GM12891 (cell line): ENCODE measurements around the gene ZCCHC7.

ENCODE experiments used
- PAX5 ChIP-seq: IDR thresholded peaks from 2 replicates; pipeline ENCODE4 v1.6.1; 2011; ENCODE audit warnings: low read length, moderate library complexity, mild to moderate bottlenecking; ENCODE audit not compliant: insufficient read depth, severe bottlenecking
- POLR2A ChIP-seq: IDR thresholded peaks from 2 replicates; pipeline ENCODE4 v1.6.1; 2011; ENCODE audit warnings: low read depth, low read length, control low read depth
- POLR2AphosphoS5 ChIP-seq: IDR thresholded peaks from 2 replicates; pipeline ENCODE4 v1.6.1; 2011; ENCODE audit warnings: low read depth, low read length, control low read depth
- SPI1 ChIP-seq: IDR thresholded peaks from 2 replicates; pipeline ENCODE4 v1.6.1; 2011; ENCODE audit warnings: low read depth, low read length, control low read depth
- TAF1 ChIP-seq: IDR thresholded peaks from 2 replicates; pipeline ENCODE4 v1.6.1; 2011; ENCODE audit warnings: low read depth, low read length, control low read depth

DNA sequence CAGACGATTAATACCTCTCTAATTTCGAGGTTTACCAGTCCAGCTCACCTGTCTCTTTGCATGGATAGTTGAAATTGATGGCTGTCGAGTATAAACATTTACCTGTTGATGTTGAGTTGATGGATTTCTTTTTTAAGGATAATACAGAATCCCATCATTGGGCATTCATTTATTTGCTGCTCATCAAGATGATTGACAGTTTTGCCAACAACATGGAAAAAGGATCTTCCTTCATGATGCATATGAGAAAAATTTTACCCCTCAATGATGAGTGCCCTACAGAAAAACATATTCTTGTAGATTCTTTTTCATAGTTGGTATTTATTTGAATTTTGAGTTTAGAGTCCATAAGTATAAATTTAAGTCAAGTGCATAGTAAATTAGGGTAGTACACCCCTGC lies 59.2 kb downstream of the ZCCHC7 start:
- TF ChIP-seq POLR2A: no peak
- no peak for TF ChIP-seq POLR2AphosphoS5
- no peak for TF ChIP-seq SPI1
- TF ChIP-seq TAF1: no peak
- TF ChIP-seq PAX5: no peak
